Lower leg skin (tissue), 4 donors: ENCODE data around the gene JOSD1. TPM values are rescaled to one million over a fixed set of nuclear protein-coding genes. Genes with fewer than 3 reads are reported as not detected.

Experiments used
- DNase-seq, 2 donors: peaks; one replicate each; pipeline ENCODE4 v3.0.0-alpha.2; 2019; ENCODE audit warnings: low spot score in 2 of 2
- H3K4me3 ChIP-seq: fragments of 200-600 bp; sonication (generic); 2 replicates; pipeline ENCODE4 v1.5.1; 2017; ENCODE audit warnings: mild to moderate bottlenecking, low read depth; ENCODE audit not compliant: poor library complexity, severe bottlenecking
- POLR2A ChIP-seq, 2 donors: fragments of 450-650 bp; IDR thresholded peaks; one replicate each; pipeline ENCODE4 v1.6.1; 2016 to 2017; ENCODE audit warnings: antibody characterized with exemption in 2 of 2, mild to moderate bottlenecking in 1 of 2, moderate library complexity in 1 of 2
- WGBS, 2 donors: methylation state at CpG; one replicate each; pipeline ENCODE4 v1.1.5; 2018; 5-methylcytosine and 5-hydroxymethylcytosine counted together
- intact Hi-C: fragments of 100-400 bp; cut with DNase I; formaldehyde crosslinking; loops from one replicate; pipeline ENCODE4 v1.15.0; 2023; ENCODE audit warnings: low total_unique reads
- total RNA-seq, 4 donors: library from RNA; depleted of rRNA; stranded (reverse); fragments of >200 nt; gene quantifications; one replicate each; pipeline ENCODE4 v1.1.0, GENCODE V29; 2016
- TF ChIP-seq, protein P1 (sequence below), 3 donors: fragments of 450-650 bp; IDR thresholded peaks; one replicate each; pipeline ENCODE4 v1.5.1; 2016; ENCODE audit warnings: antibody characterized with exemption in 3 of 3, mild to moderate bottlenecking in 3 of 3, moderate library complexity in 2 of 3

Gene JOSD1
- total RNA-seq, 4 donors from 2014 or later, result 52.0 to 90.6 (median 68.0) TPM

DNA sequence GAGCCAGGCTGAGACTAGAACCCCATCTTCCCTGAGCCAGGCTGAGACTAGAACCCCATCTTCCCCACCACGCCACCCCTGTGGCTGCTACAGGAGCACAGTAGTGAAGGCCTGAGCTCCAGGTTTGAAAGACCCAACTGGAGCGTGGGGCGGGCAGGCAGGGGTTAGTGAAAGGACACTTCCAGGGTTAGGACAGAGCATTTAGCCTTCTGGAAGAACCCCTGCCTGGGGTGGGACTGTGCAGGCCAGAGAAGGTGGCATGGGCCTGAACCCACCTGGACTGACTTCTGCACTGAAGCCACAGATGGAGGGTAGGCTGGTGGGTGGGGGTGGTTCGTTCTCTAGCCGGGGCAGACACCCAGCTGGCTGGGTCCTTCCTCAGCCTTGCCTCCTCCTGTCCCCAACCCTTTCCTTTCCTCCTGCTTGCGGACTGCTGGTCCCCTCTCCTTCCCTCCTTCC is 31.0 kb upstream of the JOSD1 start:
- intact Hi-C loops, result no loop called here
- 73 to 86% methylated on average over 6 of the region's 6 CpGs for WGBS, 2 donors
- no peak for DNase-seq
- no peak overlapping the region for H3K4me3 ChIP-seq
- TF ChIP-seq, protein P1, sequence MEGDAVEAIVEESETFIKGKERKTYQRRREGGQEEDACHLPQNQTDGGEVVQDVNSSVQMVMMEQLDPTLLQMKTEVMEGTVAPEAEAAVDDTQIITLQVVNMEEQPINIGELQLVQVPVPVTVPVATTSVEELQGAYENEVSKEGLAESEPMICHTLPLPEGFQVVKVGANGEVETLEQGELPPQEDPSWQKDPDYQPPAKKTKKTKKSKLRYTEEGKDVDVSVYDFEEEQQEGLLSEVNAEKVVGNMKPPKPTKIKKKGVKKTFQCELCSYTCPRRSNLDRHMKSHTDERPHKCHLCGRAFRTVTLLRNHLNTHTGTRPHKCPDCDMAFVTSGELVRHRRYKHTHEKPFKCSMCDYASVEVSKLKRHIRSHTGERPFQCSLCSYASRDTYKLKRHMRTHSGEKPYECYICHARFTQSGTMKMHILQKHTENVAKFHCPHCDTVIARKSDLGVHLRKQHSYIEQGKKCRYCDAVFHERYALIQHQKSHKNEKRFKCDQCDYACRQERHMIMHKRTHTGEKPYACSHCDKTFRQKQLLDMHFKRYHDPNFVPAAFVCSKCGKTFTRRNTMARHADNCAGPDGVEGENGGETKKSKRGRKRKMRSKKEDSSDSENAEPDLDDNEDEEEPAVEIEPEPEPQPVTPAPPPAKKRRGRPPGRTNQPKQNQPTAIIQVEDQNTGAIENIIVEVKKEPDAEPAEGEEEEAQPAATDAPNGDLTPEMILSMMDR (IDR thresholded peaks at IDR 0.05), result no peak
- TF ChIP-seq POLR2A (IDR thresholded peaks at IDR 0.05), result no peak

DNA sequence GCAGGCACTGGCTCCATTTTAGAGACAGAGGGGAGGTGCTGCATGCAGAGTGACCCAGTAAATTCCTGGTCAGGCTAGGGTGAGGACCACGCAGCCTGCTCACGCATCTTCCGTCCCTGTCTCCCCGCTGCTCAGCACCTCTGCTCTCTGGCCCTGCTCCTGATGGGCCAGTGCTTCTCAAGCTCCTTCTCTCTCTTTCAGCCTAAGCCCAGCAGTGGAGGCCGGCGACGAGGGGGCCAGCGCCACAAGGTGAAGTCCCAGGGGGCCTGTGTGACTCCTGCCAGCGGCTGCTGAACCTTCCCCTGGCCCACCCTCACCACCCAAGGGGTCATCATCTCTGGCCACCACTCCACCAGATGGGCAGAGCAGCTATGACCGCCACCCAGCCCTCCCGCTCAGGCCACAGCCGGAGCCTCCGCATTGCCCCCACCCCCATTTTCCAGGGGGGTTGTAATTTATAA is 29.7 kb upstream of the JOSD1 start:
- H3K4me3 ChIP-seq, result no peak overlapping the region
- no peak for DNase-seq
- TF ChIP-seq, protein P1 (IDR thresholded peaks at IDR 0.05), result no peak
- no peak for TF ChIP-seq POLR2A (IDR thresholded peaks at IDR 0.05)
- 88 to 97% methylated on average over 11 to 12 of the region's 13 CpGs for WGBS, 2 donors
- intact Hi-C loops, result no loop called here

DNA sequence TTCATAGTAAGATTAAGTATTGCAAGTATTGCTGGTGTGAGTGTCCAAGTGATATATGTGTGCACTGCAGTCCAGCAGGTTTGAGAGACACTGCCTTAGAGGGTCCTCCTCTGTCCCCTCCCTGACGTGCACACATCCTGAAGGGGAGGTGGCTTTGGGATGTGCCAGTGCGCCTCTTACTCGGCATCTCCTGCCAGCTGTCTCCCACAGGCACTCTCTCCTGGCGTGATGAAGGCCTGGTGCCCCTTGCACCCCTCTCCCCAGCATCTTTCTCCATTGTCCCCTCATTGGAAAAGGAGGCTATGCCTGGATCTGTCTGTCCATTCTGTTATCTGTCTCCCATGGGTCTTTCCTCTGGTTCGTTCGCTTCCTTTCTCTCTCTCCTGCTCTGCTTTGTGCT is 29.2 kb upstream of the JOSD1 start:
- TF ChIP-seq, protein P1 (IDR thresholded peaks at IDR 0.05), result no peak
- TF ChIP-seq POLR2A (IDR thresholded peaks at IDR 0.05), result no peak
- H3K4me3 ChIP-seq, result no peak overlapping the region
- intact Hi-C loops, result no loop called here

DNA sequence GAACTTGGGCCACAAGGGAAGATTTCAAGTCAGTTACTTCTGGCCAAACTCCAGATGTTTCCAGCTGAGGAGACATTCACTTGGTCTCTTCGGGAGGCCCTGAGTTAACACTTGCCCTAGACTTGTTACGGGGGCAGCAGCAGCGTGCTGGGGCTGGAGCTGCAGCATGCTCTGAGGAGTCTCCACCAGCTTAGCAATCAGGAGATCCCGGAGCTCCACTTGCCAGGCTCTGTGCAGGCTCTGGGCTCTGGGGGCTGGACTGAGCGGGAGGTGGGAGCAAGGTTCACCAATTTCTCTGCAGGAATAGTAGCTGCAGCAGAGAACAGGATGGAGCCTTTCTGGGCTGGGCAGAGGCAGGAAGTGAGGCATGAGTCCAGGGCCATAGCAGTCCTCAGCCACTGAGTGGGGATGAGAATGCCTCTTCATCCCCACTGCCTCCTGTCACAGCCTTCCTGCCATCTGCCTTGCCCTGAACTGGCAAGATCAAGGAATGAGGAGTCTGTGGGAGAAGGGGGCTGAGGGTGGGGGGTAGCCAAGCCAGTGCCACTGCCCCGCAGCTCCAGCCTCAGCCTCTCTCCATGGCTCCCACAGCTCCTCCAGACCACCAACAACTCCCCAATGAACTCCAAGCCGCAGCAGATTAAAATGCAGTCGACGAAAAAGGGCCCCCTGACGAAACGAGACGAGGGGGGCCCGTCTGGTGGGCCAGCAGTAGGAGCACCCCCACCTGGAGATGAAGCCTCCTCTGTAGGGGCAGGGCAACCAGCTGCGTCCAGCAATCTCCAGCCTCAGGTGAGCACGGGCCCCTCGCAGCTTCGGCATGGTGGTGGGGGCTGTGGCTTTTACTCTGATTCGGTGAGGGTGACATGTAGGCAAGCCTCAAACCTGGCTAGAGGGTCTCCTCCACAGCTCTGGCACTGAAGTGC is 28.4 kb upstream of the JOSD1 start:
- WGBS, 2 donors, result 85 to 86% methylated on average over 11 to 18 of the region's 18 CpGs

More for the DNA sequence above, 29.2 kb upstream of the JOSD1 start:
- no peak for DNase-seq
- 84 to 91% methylated on average over 6 of the region's 6 CpGs for WGBS, 2 donors

DNA sequence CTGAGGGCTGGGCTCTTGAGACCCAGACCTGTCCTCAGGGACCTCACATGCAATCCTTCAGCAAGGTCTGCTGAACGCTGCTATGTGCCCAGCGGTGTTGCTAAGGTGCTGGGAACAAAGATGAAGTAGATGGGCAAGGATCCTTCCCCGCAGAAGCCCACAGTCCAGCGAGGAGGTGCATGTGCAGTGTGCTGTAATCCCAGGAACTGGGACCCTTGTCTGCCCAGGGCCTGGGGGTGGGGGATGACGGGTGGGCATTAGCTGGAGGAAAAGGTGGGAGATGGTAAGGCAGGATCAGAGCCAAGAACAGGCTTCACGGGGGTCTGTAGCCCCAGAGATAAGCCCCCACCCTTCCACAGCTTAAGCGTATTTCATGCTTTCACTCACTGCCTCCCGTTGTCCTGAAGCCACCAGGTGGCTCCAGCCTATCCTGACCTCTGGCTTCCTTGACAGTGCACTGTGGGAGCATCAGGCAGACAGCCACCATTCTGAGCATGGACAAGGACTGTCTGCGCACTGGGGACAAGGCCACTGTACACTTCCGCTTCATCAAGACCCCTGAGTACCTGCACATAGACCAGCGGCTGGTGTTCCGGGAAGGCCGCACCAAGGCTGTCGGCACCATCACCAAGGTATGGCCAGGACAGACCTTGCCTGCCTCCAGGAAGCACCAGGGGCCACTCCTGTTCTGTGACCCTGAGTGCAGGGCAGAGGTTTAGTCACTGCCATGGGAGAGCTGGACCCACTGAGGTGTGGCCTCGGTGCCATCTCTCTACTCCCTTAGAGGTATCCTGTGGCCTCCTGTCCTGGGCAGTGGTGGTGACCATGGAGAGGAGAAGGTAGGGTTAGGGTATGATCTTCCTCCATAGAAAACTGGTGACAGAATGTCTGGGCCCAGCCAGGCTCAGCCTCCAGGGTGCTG is 27.0 kb upstream of the JOSD1 start:
- intact Hi-C loops, result no loop called here
- WGBS, 2 donors, result 94 to 96% methylated on average over 13 to 15 of the region's 15 CpGs
- no peak for DNase-seq
- H3K4me3 ChIP-seq, result no peak overlapping the region
- no peak for TF ChIP-seq POLR2A (IDR thresholded peaks at IDR 0.05)
- TF ChIP-seq, protein P1 (IDR thresholded peaks at IDR 0.05), result no peak

More for the DNA sequence above, 28.4 kb upstream of the JOSD1 start:
- TF ChIP-seq, protein P1 (IDR thresholded peaks at IDR 0.05), result no peak
- no peak for TF ChIP-seq POLR2A (IDR thresholded peaks at IDR 0.05)
- H3K4me3 ChIP-seq, result no peak overlapping the region
- intact Hi-C loops, result no loop called here
- no peak for DNase-seq
